Activated naive CD4-positive, alpha-beta T cell treated with anti-CD3 and anti-CD28 coated beads, Interleukin-2, amount 10 ng/mL, durations not matched to agents 7 days and 5 days (primary cell): ENCODE data around the gene SRSF9.
"Not testable (repeated sequence)": the region's sequence is repeated elsewhere in the genome, so short reads cannot be mapped to it uniquely, and the experiment has no call there.

Source experiments
- CTCF ChIA-PET: fragments of 350-600 bp; sonication (Branson Sonifier 250); formaldehyde crosslinking; loops from one replicate; lab custom pipeline; 2021; ENCODE audit warnings: antibody characterized with exemption; lab: Charles Lee
- DNase-seq: peaks from one replicate; pipeline ENCODE4 v3.0.0-alpha.2; 2020
- H3K27ac Mint-ChIP-seq: one replicate; pipeline ENCODE4 v1.8.0; 2021; ENCODE audit warnings: mild to moderate bottlenecking, moderate library complexity, mixed read lengths
- H3K27me3 Mint-ChIP-seq: one replicate; pipeline ENCODE4 v1.8.0; 2021; ENCODE audit warnings: mild to moderate bottlenecking, mixed read lengths
- H3K36me3 Mint-ChIP-seq: one replicate; pipeline ENCODE4 v1.8.0; 2021; ENCODE audit warnings: mixed read lengths
- H3K4me1 Mint-ChIP-seq: one replicate; pipeline ENCODE4 v1.8.0; 2021; ENCODE audit warnings: mixed read lengths
- H3K4me3 Mint-ChIP-seq: one replicate; pipeline ENCODE4 v1.8.0; 2021; ENCODE audit warnings: mild to moderate bottlenecking, moderate library complexity, mixed read lengths
- H3K9me3 Mint-ChIP-seq: one replicate; pipeline ENCODE4 v1.8.0; 2021; ENCODE audit warnings: mixed read lengths

Gene SRSF9

GRCh38 chr12:120490833-120491512 is 21.4 kb upstream of the SRSF9 start:
- Mint-ChIP-seq H3K4me1 (peaks cover 13% of the 10 kb centered on the region), H3K36me3 (peaks cover 2% of the 10 kb centered on the region), H3K9me3 (no peaks in the 10 kb centered on the region), H3K27ac (no peak overlapping the region), H3K4me3 (no peak overlapping the region), H3K27me3 (no peaks in the 10 kb centered on the region)
- no peak for DNase-seq
- CTCF ChIA-PET, result interaction anchor here (0.7 kb wide), 1 partner anchor 21 kb away, joined by 3 read pairs; no protein-coding TSS in a partner anchor

GRCh38 chr12:120490325-120490724 is 20.8 kb upstream of the SRSF9 start:
- H3K36me3 Mint-ChIP-seq, result peaks cover 2% of the 10 kb centered on the region

GRCh38 chr12:120489018-120489417 is 19.5 kb upstream of the SRSF9 start:
- Mint-ChIP-seq H3K27ac (no peak overlapping the region), H3K4me1 (no peaks in the 10 kb centered on the region), H3K36me3 (peaks cover 2% of the 10 kb centered on the region)

More at GRCh38 chr12:120490325-120490724, 20.8 kb upstream of the SRSF9 start:
- CTCF ChIA-PET, result no interaction called here
- no peak for DNase-seq
- H3K27ac Mint-ChIP-seq, result no peak overlapping the region
- no peaks in the 10 kb centered on the region for H3K27me3 Mint-ChIP-seq
- H3K4me3 Mint-ChIP-seq, result no peak overlapping the region
- no peaks in the 10 kb centered on the region for H3K9me3 Mint-ChIP-seq
- peaks cover 9% of the 10 kb centered on the region for H3K4me1 Mint-ChIP-seq

GRCh38 chr12:120488057-120488640 is 18.6 kb upstream of the SRSF9 start:
- no peak overlapping the region for H3K4me3 Mint-ChIP-seq
- no peak for DNase-seq
- peaks cover 2% of the 10 kb centered on the region for H3K36me3 Mint-ChIP-seq
- no peak overlapping the region for H3K27ac Mint-ChIP-seq
- no peaks in the 10 kb centered on the region for H3K9me3 Mint-ChIP-seq
- CTCF ChIA-PET, result interaction anchor here (0.9 kb wide), 1 partner anchor 19 kb away, joined by 3 read pairs; the partner anchor contains the start of gene SRSF9
- no peaks in the 10 kb centered on the region for H3K27me3 Mint-ChIP-seq
- H3K4me1 Mint-ChIP-seq, result no peaks in the 10 kb centered on the region

More at GRCh38 chr12:120489018-120489417, 19.5 kb upstream of the SRSF9 start:
- no peak overlapping the region for H3K4me3 Mint-ChIP-seq
- no peaks in the 10 kb centered on the region for H3K27me3 Mint-ChIP-seq
- DNase-seq, result no peak
- H3K9me3 Mint-ChIP-seq, result no peaks in the 10 kb centered on the region
- CTCF ChIA-PET, result no interaction called here

GRCh38 chr12:120487552-120487951 is 18.0 kb upstream of the SRSF9 start:
- H3K27me3 Mint-ChIP-seq, CTCF ChIA-PET, H3K36me3 Mint-ChIP-seq, H3K27ac Mint-ChIP-seq, H3K4me1 Mint-ChIP-seq, H3K9me3 Mint-ChIP-seq, DNase-seq, H3K4me3 Mint-ChIP-seq: not testable (repeated sequence)

GRCh38 chr12:120485961-120486881 is 16.7 kb upstream of the SRSF9 start:
- no peak overlapping the region for H3K4me3 Mint-ChIP-seq
- H3K36me3 Mint-ChIP-seq, result peaks cover 2% of the 10 kb centered on the region
- no peaks in the 10 kb centered on the region for H3K9me3 Mint-ChIP-seq
- H3K27me3 Mint-ChIP-seq, result no peaks in the 10 kb centered on the region
- H3K4me1 Mint-ChIP-seq, result no peaks in the 10 kb centered on the region
- H3K27ac Mint-ChIP-seq, result no peak overlapping the region
- no peak for DNase-seq
- CTCF ChIA-PET, result interaction anchor here (1.4 kb wide), 1 partner anchor 16 kb away, joined by 6 read pairs; the partner anchor contains the start of gene SRSF9

GRCh38 chr12:120483621-120484020 is 14.1 kb upstream of the SRSF9 start:
- H3K27ac Mint-ChIP-seq, result no peak overlapping the region
- no peaks in the 10 kb centered on the region for H3K27me3 Mint-ChIP-seq
- CTCF ChIA-PET, result interaction anchor here (1.1 kb wide), 1 partner anchor 13 kb away, joined by 3 read pairs; no protein-coding TSS in a partner anchor
- H3K9me3 Mint-ChIP-seq, result no peaks in the 10 kb centered on the region
- H3K4me1 Mint-ChIP-seq, result no peaks in the 10 kb centered on the region
- H3K36me3 Mint-ChIP-seq, result peaks cover 2% of the 10 kb centered on the region
- no peak for DNase-seq
- no peak overlapping the region for H3K4me3 Mint-ChIP-seq

- Mint-ChIP-seq H3K36me3 (no peaks in the 10 kb centered on the region), H3K9me3 (no peaks in the 10 kb centered on the region), H3K4me1 (no peaks in the 10 kb centered on the region), H3K27me3 (peaks cover 3% of the 10 kb centered on the region), H3K27ac (no peak overlapping the region), H3K4me3 (no peak overlapping the region)
- no peak for DNase-seq
- CTCF ChIA-PET, result interaction anchor here (1.0 kb wide), 1 partner anchor 11 kb away, joined by 4 read pairs; the partner anchor contains the start of gene SRSF9
Measured at GRCh38 chr12:120481022-120481767, 11.6 kb upstream of the SRSF9 start.

- Mint-ChIP-seq H3K9me3 (no peaks in the 10 kb centered on the region), H3K4me3 (no peak overlapping the region), H3K4me1 (no peaks in the 10 kb centered on the region), H3K27ac (no peak overlapping the region), H3K27me3 (peaks cover 4% of the 10 kb centered on the region), H3K36me3 (no peaks in the 10 kb centered on the region)
- CTCF ChIA-PET, result interaction anchor here (0.9 kb wide), 1 partner anchor 10 kb away, joined by 5 read pairs; no protein-coding TSS in a partner anchor
- DNase-seq, result no peak
Measured at GRCh38 chr12:120480211-120480610, 10.7 kb upstream of the SRSF9 start.

GRCh38 chr12:120479458-120479857 is 9.9 kb upstream of the SRSF9 start:
- Mint-ChIP-seq H3K36me3 (no peaks in the 10 kb centered on the region), H3K4me1 (no peaks in the 10 kb centered on the region), H3K27me3 (peaks cover 4% of the 10 kb centered on the region), H3K9me3 (no peaks in the 10 kb centered on the region), H3K4me3 (no peak overlapping the region), H3K27ac (no peak overlapping the region)
- DNase-seq, result no peak
- CTCF ChIA-PET, result interaction anchor here (0.9 to 1.0 kb wide), 2 partner anchors 9 to 20 kb away, joined by 4 to 5 read pairs; no protein-coding TSS in a partner anchor

GRCh38 chr12:120475643-120476042 is 6.1 kb upstream of the SRSF9 start:
- no peak for DNase-seq
- Mint-ChIP-seq H3K4me3 (no peak overlapping the region), H3K4me1 (peaks cover 8% of the 10 kb centered on the region), H3K27me3 (peaks cover 11% of the 10 kb centered on the region), H3K36me3 (no peaks in the 10 kb centered on the region), H3K27ac (no peak overlapping the region), H3K9me3 (no peaks in the 10 kb centered on the region)
- CTCF ChIA-PET, result no interaction called here

GRCh38 chr12:120474616-120474960 is 5.0 kb upstream of the SRSF9 start:
- peaks cover 14% of the 10 kb centered on the region for H3K4me1 Mint-ChIP-seq

GRCh38 chr12:120473807-120474615 is 4.5 kb upstream of the SRSF9 start:
- peaks cover 2% of the 10 kb centered on the region for H3K36me3 Mint-ChIP-seq
- CTCF ChIA-PET, result interaction anchor here (1.1 kb wide), 1 partner anchor 19 kb away, joined by 4 read pairs; no protein-coding TSS in a partner anchor
- peaks cover 14% of the 10 kb centered on the region for H3K4me1 Mint-ChIP-seq
- no peaks in the 10 kb centered on the region for H3K9me3 Mint-ChIP-seq
- no peak overlapping the region for H3K27ac Mint-ChIP-seq
- no peak for DNase-seq
- H3K4me3 Mint-ChIP-seq, result no peak overlapping the region
- H3K27me3 Mint-ChIP-seq, result peaks cover 11% of the 10 kb centered on the region

More at GRCh38 chr12:120474616-120474960, 5.0 kb upstream of the SRSF9 start:
- CTCF ChIA-PET, result interaction anchor here (1.1 kb wide), 1 partner anchor 19 kb away, joined by 4 read pairs; no protein-coding TSS in a partner anchor
- Mint-ChIP-seq H3K27me3 (peaks cover 11% of the 10 kb centered on the region), H3K36me3 (peaks cover 2% of the 10 kb centered on the region), H3K9me3 (no peaks in the 10 kb centered on the region), H3K4me3 (no peak overlapping the region), H3K27ac (no peak overlapping the region)
- DNase-seq, result no peak
